ENCODE data around the gene FASTK.

Gene FASTK

DNA sequence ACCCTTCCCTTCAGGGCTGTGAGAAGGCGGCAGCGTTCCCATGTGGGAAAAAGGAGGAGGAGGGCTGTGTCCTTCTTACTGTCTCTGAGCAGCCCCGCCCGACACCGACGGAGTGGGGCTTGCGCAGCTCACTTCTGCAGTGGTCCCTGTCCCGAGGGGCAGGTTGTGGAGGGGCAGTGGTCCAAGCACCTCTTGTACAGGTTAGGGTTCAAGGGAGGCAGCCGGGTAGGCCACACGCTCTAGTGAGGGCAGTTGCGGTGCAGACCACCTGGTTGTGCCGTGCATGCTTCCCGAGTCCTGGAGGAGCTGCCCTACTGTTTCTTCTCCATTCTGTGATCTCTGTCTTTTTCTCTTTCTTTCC is 38.4 kb upstream of the FASTK start:
- H3K4me3 ChIP-seq (ENCODE audit: control insufficient read depth, low read depth, low read length): no peak overlapping the region
- TF ChIP-seq, protein P1, sequence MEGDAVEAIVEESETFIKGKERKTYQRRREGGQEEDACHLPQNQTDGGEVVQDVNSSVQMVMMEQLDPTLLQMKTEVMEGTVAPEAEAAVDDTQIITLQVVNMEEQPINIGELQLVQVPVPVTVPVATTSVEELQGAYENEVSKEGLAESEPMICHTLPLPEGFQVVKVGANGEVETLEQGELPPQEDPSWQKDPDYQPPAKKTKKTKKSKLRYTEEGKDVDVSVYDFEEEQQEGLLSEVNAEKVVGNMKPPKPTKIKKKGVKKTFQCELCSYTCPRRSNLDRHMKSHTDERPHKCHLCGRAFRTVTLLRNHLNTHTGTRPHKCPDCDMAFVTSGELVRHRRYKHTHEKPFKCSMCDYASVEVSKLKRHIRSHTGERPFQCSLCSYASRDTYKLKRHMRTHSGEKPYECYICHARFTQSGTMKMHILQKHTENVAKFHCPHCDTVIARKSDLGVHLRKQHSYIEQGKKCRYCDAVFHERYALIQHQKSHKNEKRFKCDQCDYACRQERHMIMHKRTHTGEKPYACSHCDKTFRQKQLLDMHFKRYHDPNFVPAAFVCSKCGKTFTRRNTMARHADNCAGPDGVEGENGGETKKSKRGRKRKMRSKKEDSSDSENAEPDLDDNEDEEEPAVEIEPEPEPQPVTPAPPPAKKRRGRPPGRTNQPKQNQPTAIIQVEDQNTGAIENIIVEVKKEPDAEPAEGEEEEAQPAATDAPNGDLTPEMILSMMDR (conservative IDR thresholded peaks at IDR 0.05; ENCODE audit: control insufficient read depth, insufficient read depth, low read depth, low read length): no peak
- DNase-seq (ENCODE audit: low read depth): no peak

DNA sequence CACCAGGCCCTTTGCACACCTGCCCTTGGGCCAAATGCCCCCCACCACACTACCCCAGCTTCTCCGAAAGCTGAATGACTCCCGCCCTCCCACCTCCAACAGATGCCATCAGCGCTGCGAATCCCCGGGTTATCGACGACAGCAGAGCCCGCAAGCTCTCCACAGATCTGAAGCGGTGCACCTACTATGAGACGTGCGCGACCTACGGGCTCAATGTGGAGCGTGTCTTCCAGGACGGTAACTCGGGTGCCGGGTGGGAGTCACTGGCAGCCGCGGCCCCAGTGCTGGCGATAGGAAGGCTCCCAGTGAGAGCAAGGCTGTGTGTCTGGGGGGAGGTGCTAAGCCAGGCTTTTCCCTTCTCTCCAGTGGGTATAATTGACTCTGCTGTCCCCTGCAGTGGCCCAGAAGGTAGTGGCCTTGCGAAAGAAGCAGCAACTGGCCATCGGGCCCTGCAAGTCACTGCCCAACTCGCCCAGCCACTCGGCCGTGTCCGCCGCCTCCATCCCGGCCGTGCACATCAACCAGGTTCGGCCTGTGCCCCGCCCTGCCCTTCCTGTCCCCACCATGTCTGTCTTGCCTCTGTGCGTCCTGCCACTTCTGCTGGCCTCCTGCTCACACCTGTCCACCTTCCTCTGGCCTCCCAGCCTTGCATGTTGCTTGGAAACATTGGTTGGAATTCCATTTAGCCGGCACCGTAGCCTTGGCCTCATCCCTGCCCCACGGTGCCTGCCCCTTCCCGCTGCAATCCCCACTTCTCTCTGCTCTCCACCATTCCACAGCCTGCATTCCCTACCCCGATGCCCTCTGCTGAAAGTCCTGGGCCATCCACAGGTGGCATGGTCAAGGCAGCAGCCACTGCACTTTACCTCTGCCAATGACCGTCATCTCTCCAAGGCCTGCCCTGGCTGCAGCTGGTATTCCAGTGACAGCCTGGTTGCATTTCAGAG is 37.8 kb upstream of the FASTK start:
- H3K4me3 ChIP-seq (ENCODE audit: control insufficient read depth, low read depth, low read length): no peak overlapping the region
- TF ChIP-seq, protein P1 (conservative IDR thresholded peaks at IDR 0.05; ENCODE audit: control insufficient read depth, insufficient read depth, low read depth, low read length): no peak
- DNase-seq (ENCODE audit: low read depth): no peak

DNA sequence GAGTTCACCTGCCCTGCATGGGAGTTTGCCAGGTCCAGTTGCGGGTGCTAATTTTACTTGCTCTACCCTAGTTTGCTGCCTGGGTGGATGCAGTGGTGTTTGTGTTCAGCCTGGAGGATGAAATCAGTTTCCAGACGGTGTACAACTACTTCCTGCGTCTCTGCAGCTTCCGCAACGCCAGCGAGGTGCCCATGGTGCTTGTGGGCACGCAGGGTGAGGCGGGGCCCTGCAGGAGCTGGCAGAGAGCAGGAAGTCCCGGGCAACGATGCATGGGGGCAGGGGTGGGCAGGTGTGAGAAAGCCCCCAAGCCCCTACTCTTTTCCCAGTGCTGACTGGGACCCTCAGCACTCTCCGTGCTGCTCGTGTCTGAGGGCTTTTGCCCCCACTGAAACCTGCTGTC is 37.0 kb upstream of the FASTK start:
- TF ChIP-seq, protein P1 (conservative IDR thresholded peaks at IDR 0.05; ENCODE audit: control insufficient read depth, insufficient read depth, low read depth, low read length): no peak
- no peak for DNase-seq (ENCODE audit: low read depth)
- H3K4me3 ChIP-seq (ENCODE audit: control insufficient read depth, low read depth, low read length): no peak overlapping the region

DNA sequence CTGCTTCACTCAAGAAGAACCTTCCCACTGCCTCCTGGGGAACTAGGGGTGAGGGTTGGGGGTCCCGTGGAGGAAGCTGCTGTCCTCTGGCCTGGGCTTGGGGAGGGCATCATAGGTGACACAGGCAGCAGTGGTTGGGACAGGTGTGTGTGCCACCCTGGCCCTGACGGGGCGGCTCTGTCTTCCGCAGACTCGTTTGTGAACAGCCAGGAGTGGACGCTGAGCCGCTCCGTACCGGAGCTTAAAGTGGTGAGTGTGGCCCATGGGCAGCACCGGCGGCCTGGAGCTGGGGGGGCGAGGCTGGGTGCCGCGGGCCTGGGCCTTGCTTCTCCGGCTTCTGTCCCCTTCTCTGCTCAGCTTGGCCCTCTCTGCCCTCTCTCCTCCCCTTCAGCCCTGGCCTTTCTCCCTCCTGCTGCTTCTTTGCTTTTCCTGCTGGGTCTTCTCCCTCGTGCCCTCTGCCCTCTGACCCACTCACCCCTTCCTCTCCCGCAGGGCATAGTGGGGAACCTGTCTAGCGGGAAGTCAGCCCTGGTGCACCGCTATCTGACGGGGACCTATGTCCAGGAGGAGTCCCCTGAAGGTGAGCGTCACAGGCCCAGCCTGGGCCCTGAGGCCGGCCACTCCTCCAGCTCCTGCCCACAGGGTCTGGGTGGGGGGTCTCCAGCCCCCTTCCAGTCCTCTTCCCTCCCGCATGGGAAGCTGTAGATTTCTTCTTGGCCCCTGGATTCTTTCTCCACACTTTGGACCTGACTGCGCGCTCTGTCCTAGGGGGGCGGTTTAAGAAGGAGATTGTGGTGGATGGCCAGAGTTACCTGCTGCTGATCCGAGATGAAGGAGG is 36.2 kb upstream of the FASTK start:
- no peak for DNase-seq (ENCODE audit: low read depth)
- no peak overlapping the region for H3K4me3 ChIP-seq (ENCODE audit: control insufficient read depth, low read depth, low read length)
- TF ChIP-seq, protein P1 (conservative IDR thresholded peaks at IDR 0.05; ENCODE audit: control insufficient read depth, insufficient read depth, low read depth, low read length): no peak

DNA sequence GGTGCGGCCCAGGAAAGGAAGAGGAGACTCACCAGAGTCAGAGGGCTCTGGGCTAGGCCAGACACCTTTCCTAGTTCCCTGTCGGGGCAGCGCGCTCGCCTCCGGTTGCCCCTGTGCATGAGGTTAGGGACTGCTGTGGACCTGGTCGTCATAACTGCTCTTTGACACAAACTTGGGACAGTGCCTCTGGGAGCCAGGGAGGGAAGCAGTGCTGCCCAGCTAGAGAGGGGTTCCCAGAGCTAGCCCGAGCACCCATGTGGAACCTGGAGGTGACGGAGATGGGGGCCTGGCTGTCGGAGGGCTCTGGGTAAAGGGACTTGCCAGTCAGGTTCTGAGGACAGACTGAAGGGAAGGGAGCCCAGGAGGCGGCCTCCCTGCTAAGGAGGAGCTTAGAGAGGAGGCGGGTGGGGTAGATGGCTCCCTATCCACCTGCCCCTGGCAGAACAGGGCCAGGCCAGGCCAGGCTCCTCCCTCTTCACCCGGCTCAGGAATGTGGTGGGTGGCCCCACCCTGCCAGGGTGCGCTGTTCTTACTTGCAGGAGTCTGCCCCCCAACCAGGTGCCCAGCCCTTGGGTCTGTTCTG is 35.3 kb upstream of the FASTK start:
- no peak for DNase-seq (ENCODE audit: low read depth)
- no peak overlapping the region for H3K4me3 ChIP-seq (ENCODE audit: control insufficient read depth, low read depth, low read length)
- TF ChIP-seq, protein P1 (conservative IDR thresholded peaks at IDR 0.05; ENCODE audit: control insufficient read depth, insufficient read depth, low read depth, low read length): no peak

DNA sequence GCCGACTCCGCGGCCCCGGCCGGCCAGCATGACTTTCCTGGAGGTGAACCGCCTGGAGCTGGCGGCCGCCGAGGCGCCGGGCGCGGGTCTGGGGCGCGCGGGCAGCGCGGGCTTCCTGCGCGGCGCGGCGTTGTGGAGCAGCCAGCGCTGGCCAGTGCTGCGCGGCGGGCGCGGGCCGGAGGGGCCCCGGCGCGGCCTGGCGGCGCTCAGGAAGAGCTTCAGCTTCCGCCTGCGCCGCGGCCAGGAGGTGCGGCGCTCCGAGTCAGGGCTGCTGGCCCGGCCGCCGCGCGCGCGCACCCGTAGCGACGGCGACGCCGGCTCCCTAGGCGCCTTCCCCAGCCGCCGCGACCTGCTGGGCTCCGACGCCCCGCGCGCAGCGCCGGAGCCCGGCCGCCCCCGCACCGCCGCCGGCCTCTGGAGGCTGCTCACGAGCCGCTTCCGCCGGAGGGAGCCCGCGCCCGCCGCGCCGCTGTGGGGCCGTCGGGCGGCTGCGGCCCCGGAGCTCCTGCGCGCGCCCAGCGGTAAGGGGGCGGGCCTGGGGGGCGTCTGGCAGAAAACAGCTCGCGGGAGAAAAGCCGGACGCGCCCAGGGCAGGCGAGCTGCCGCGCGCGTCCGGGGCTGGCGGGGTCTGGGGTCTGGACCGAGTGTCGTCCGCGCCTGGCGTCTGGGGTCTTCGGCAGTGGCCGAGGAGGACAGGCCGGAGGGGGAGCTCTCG is 34.7 kb upstream of the FASTK start:
- no peak overlapping the region for H3K4me3 ChIP-seq (ENCODE audit: control insufficient read depth, low read depth, low read length)
- peak; percentile 24 for DNase-seq (ENCODE audit: low read depth)
- TF ChIP-seq, protein P1 (conservative IDR thresholded peaks at IDR 0.05; ENCODE audit: control insufficient read depth, insufficient read depth, low read depth, low read length): no peak

Data from fibroblast of mammary gland (primary cell).